HG03045 (cell line): Measurements from ENCODE around the gene PET100.
A peak's percentile ranks its signal among the peaks of the same experiment; 100 is the strongest.
"Not testable (repeated sequence)": the region's sequence is repeated elsewhere in the genome, so short reads cannot be mapped to it uniquely, and the experiment has no call there.

Experiments
- ATAC-seq: cut with Tn5 transposase; IDR thresholded peaks from one replicate; pipeline ENCODE4 v1.9.1; 2021; ENCODE audit warnings: mild to moderate bottlenecking, moderate library complexity; ENCODE audit not compliant: unreplicated experiment

PET100 gene

GRCh38 chr19:7632340-7633203, 3.0 kb downstream of the PET100 start:
- ATAC-seq: no peak

GRCh38 chr19:7633698-7634097, 4.1 kb downstream of the PET100 start, which contains the start of gene PCP2:
TSS of gene PCP2 (minus strand) at chr19:7633719. CDS start at chr19:7633457, 262 bp downstream.
- no peak for ATAC-seq

GRCh38 chr19:7635670-7636069, 6.1 kb downstream of the PET100 start:
- ATAC-seq: no peak

- ATAC-seq: no peak
Measured at GRCh38 chr19:7636317-7636690, 6.7 kb downstream of the PET100 start.

- ATAC-seq: peak; percentile 69
Measured at GRCh38 chr19:7636691-7637373, 7.2 kb downstream of the PET100 start, which contains the start of gene STXBP2. TSS of gene STXBP2 (plus strand) at chr19:7637110. CDS start at chr19:7637150, 40 bp downstream.

- peak; percentile 8 for ATAC-seq
Measured at GRCh38 chr19:7637374-7638256, 8.0 kb downstream of the PET100 start.

GRCh38 chr19:7638802-7639465, 9.3 kb downstream of the PET100 start:
- ATAC-seq: no peak

GRCh38 chr19:7639863-7640348, 10.3 kb downstream of the PET100 start:
- ATAC-seq: no peak

- ATAC-seq: no peak
Measured at GRCh38 chr19:7640803-7641202, 11.2 kb downstream of the PET100 start.

GRCh38 chr19:7641290-7642276, 12.0 kb downstream of the PET100 start:
- ATAC-seq: no peak

- ATAC-seq: no peak
Measured at GRCh38 chr19:7642295-7643030, 12.9 kb downstream of the PET100 start.

- no peak for ATAC-seq
Measured at GRCh38 chr19:7643031-7643415, 13.4 kb downstream of the PET100 start.

GRCh38 chr19:7643629-7644549, 14.3 kb downstream of the PET100 start:
- not testable (repeated sequence) for ATAC-seq

- ATAC-seq: no peak
Measured at GRCh38 chr19:7644550-7644877, 14.9 kb downstream of the PET100 start.

- no peak for ATAC-seq
Measured at GRCh38 chr19:7645163-7645562, 15.6 kb downstream of the PET100 start.

GRCh38 chr19:7645656-7646425, 16.2 kb downstream of the PET100 start:
- no peak for ATAC-seq

GRCh38 chr19:7646426-7646700, 16.8 kb downstream of the PET100 start:
- no peak for ATAC-seq
